HEK293 (cell line): ENCODE measurements around the gene KPTN.

Source experiments
- CTCF ChIA-PET: fragments of 350-600 bp; formaldehyde crosslinking; extraction: SDS; loops from one replicate; lab custom pipeline; 2021; ENCODE audit warnings: antibody characterized with exemption; lab: Yijun Ruan, JAX
- POLR2A ChIA-PET: fragments of 300-600 bp; formaldehyde crosslinking; extraction: SDS; loops from one replicate; lab custom pipeline; 2020; ENCODE audit warnings: antibody characterized with exemption, inconsistent platforms; lab: Yijun Ruan, JAX
- H3K27ac ChIP-seq: fragments of 200-500 bp; sonication (Bioruptor generic); 2 replicates; pipeline ENCODE4 v1.5.1; 2014; ENCODE audit warnings: low read depth, low read length, control low read depth, inconsistent platforms; ENCODE audit errors: extremely low read depth
- H3K36me3 ChIP-seq, 2 experiments: fragments of 200-500 bp in 1 of 2; sonication (Bioruptor generic) in 1 of 2; 1 replicate in 1 of 2; 2 replicates in 1 of 2; pipeline ENCODE4 v1.5.1; 2014 to 2017; ENCODE audit warnings: inconsistent platforms in 2 of 2, low read length in 2 of 2; ENCODE audit not compliant: control insufficient read depth in 2 of 2, insufficient read depth in 1 of 2
- H3K4me1 ChIP-seq: fragments of 200-500 bp; sonication (Bioruptor generic); 2 replicates; pipeline ENCODE4 v1.5.1; 2014; ENCODE audit warnings: mild to moderate bottlenecking, low read length, inconsistent platforms; ENCODE audit not compliant: control insufficient read depth, insufficient read depth
- H3K4me3 ChIP-seq: 2 replicates; pipeline ENCODE4 v1.5.1; 2011; ENCODE audit warnings: low read depth, mild to moderate bottlenecking, control low read depth, low read length, moderate library complexity
- H3K9me3 ChIP-seq: fragments of 200-500 bp; sonication (Bioruptor generic); 2 replicates; pipeline ENCODE4 v1.5.1; 2014; ENCODE audit warnings: low read depth, low read length, inconsistent platforms; ENCODE audit not compliant: control insufficient read depth, insufficient read depth
- HOXD13 ChIP-seq: sonication (generic); formaldehyde crosslinking; IDR thresholded peaks from 2 replicates; pipeline ENCODE4 v1.8.0; 2022; ENCODE audit warnings: missing genetic modification reagents, borderline replicate concordance
- KLF1 ChIP-seq: fragments of 450-650 bp; formaldehyde crosslinking; IDR thresholded peaks from 2 replicates; pipeline ENCODE4 v1.5.1; 2016; ENCODE audit warnings: missing biosample characterization, missing genetic modification characterization
- KLF8 ChIP-seq: fragments of 450-650 bp; formaldehyde crosslinking; IDR thresholded peaks from 2 replicates; pipeline ENCODE4 v1.5.1; 2016; ENCODE audit warnings: missing biosample characterization, missing genetic modification characterization
- MEIS1 ChIP-seq: sonication (generic); formaldehyde crosslinking; IDR thresholded peaks from 2 replicates; pipeline ENCODE4 v1.8.1; 2022; ENCODE audit warnings: missing genetic modification reagents, mild to moderate bottlenecking, borderline replicate concordance
- OSR2 ChIP-seq: fragments of 450-650 bp; formaldehyde crosslinking; IDR thresholded peaks from 2 replicates; pipeline ENCODE4 v1.5.1; 2016; ENCODE audit warnings: missing biosample characterization, missing genetic modification characterization
- REST ChIP-seq: fragments of 450-650 bp; formaldehyde crosslinking; IDR thresholded peaks from 2 replicates; pipeline ENCODE4 v1.5.1; 2016; ENCODE audit warnings: missing biosample characterization, missing genetic modification characterization
- TRIM28 ChIP-seq: IDR thresholded peaks from 2 replicates; pipeline ENCODE4 v1.6.1; 2011; ENCODE audit warnings: low read length, control low read depth, borderline replicate concordance
- ZBTB26 ChIP-seq: fragments of 450-650 bp; formaldehyde crosslinking; optimal IDR thresholded peaks from 2 replicates; pipeline ENCODE3; 2016; ENCODE audit warnings: missing biosample characterization, mild to moderate bottlenecking, missing genetic modification characterization
- ZNF169 ChIP-seq: fragments of 450-650 bp; formaldehyde crosslinking; IDR thresholded peaks from 2 replicates; pipeline ENCODE4 v1.5.1; 2016; ENCODE audit warnings: missing biosample characterization, missing genetic modification characterization
- ZNF211 ChIP-seq: fragments of 450-650 bp; formaldehyde crosslinking; IDR thresholded peaks from 2 replicates; pipeline ENCODE4 v1.5.1; 2016; ENCODE audit warnings: low read depth, missing biosample characterization, missing genetic modification characterization
- ZNF248 ChIP-seq: fragments of 450-650 bp; formaldehyde crosslinking; IDR thresholded peaks from 2 replicates; pipeline ENCODE4 v1.5.1; 2017; ENCODE audit warnings: missing biosample characterization, missing genetic modification characterization
- ZNF266 ChIP-seq: fragments of 450-650 bp; formaldehyde crosslinking; IDR thresholded peaks from 2 replicates; pipeline ENCODE4 v1.5.1; 2016; ENCODE audit warnings: missing biosample characterization, missing genetic modification characterization, low read depth
- ZNF404 ChIP-seq: fragments of 450-650 bp; formaldehyde crosslinking; IDR thresholded peaks from 2 replicates; pipeline ENCODE4 v1.5.1; 2017; ENCODE audit warnings: missing biosample characterization, missing genetic modification characterization
- ZNF510 ChIP-seq: fragments of 450-650 bp; formaldehyde crosslinking; IDR thresholded peaks from 2 replicates; pipeline ENCODE4 v1.5.1; 2018; ENCODE audit warnings: mild to moderate bottlenecking, missing genetic modification characterization, missing biosample characterization; ENCODE audit not compliant: insufficient replicate concordance
- ZNF560 ChIP-seq: fragments of 450-650 bp; formaldehyde crosslinking; IDR thresholded peaks from 2 replicates; pipeline ENCODE4 v1.5.1; 2017; ENCODE audit warnings: missing biosample characterization, missing genetic modification characterization, borderline replicate concordance
- ZNF585B ChIP-seq: fragments of 450-650 bp; formaldehyde crosslinking; IDR thresholded peaks from 2 replicates; pipeline ENCODE4 v1.5.1; 2016; ENCODE audit warnings: missing biosample characterization, missing genetic modification characterization
- ZNF677 ChIP-seq: fragments of 450-650 bp; IDR thresholded peaks from 2 replicates; pipeline ENCODE4 v1.5.0; 2018; ENCODE audit warnings: missing biosample characterization, mild to moderate bottlenecking, missing genetic modification characterization, moderate library complexity
- TF ChIP-seq, protein P1 (sequence below): fragments of 450-650 bp; formaldehyde crosslinking; IDR thresholded peaks from 2 replicates; pipeline ENCODE4 v1.5.1; 2016; ENCODE audit warnings: missing biosample characterization, missing genetic modification characterization
- TF ChIP-seq, protein P2 (sequence below): fragments of 450-650 bp; formaldehyde crosslinking; IDR thresholded peaks from 2 replicates; pipeline ENCODE4 v1.5.1; 2017; ENCODE audit warnings: missing biosample characterization, missing genetic modification characterization
- TF ChIP-seq, protein P3 (sequence below): fragments of 450-650 bp; formaldehyde crosslinking; IDR thresholded peaks from 2 replicates; pipeline ENCODE4; 2016; ENCODE audit warnings: missing biosample characterization, missing genetic modification characterization

Gene KPTN

GRCh38 chr19:47480658-47481057, 3.4 kb downstream of the KPTN start:
- TF ChIP-seq MEIS1 (CRISPR knock-in tag) (no peak), ZBTB26 (tag by site-specific recombination) (no peak), ZNF169 (no peak), ZNF585B (tag by site-specific recombination) (no peak), ZNF211 (tag by site-specific recombination) (no peak), ZNF404 (no peak), HOXD13 (CRISPR knock-in tag) (no peak), REST (tag by site-specific recombination) (no peak), ZNF510 (tag by site-specific recombination) (no peak), ZNF266 (tag by site-specific recombination) (no peak), ZNF677 (tag by site-specific recombination) (no peak), ZNF248 (tag by site-specific recombination) (no peak)
- TF ChIP-seq, protein P1, sequence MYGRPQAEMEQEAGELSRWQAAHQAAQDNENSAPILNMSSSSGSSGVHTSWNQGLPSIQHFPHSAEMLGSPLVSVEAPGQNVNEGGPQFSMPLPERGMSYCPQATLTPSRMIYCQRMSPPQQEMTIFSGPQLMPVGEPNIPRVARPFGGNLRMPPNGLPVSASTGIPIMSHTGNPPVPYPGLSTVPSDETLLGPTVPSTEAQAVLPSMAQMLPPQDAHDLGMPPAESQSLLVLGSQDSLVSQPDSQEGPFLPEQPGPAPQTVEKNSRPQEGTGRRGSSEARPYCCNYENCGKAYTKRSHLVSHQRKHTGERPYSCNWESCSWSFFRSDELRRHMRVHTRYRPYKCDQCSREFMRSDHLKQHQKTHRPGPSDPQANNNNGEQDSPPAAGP (tag by site-specific recombination): no peak
- TF ChIP-seq, protein P2, sequence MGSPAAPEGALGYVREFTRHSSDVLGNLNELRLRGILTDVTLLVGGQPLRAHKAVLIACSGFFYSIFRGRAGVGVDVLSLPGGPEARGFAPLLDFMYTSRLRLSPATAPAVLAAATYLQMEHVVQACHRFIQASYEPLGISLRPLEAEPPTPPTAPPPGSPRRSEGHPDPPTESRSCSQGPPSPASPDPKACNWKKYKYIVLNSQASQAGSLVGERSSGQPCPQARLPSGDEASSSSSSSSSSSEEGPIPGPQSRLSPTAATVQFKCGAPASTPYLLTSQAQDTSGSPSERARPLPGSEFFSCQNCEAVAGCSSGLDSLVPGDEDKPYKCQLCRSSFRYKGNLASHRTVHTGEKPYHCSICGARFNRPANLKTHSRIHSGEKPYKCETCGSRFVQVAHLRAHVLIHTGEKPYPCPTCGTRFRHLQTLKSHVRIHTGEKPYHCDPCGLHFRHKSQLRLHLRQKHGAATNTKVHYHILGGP: no peak
- TF ChIP-seq, protein P3, sequence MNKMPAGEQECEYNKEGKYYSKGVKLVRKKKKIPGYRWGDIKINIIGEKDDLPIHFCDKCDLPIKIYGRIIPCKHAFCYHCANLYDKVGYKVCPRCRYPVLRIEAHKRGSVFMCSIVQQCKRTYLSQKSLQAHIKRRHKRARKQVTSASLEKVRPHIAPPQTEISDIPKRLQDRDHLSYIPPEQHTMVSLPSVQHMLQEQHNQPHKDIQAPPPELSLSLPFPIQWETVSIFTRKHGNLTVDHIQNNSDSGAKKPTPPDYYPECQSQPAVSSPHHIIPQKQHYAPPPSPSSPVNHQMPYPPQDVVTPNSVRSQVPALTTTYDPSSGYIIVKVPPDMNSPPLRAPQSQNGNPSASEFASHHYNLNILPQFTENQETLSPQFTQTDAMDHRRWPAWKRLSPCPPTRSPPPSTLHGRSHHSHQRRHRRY (tag by site-specific recombination): no peak
- TF ChIP-seq, all 188 proteins: peak for 0
- CTCF ChIA-PET: interaction anchor here (1.5 kb wide), 1 partner anchor 44 kb away, joined by 7 read pairs; no protein-coding TSS in a partner anchor
- POLR2A ChIA-PET: no interaction called here
- H3K4me3 ChIP-seq: no peak overlapping the region
- H3K27ac ChIP-seq: no peak overlapping the region
- no peaks in the 10 kb centered on the region for H3K4me1 ChIP-seq
- no peaks in the 10 kb centered on the region for H3K9me3 ChIP-seq
- peaks cover 0 to 5% of the 10 kb centered on the region in 2 experiments; a peak in 1 of 3 replicates for H3K36me3 ChIP-seq

- no peak overlapping the region for H3K4me3 ChIP-seq
- TF ChIP-seq KLF1 (tag by site-specific recombination) (peak; percentile 99), OSR2 (tag by site-specific recombination) (no peak), TRIM28 (no peak), ZNF677 (tag by site-specific recombination) (no peak), KLF8 (tag by site-specific recombination) (peak; percentile 76; the same call in 1 of the 2 replicates), ZNF560 (tag by site-specific recombination) (no peak)
- TF ChIP-seq, all 188 proteins: peak for 2
- no peaks in the 10 kb centered on the region for H3K9me3 ChIP-seq
- H3K36me3 ChIP-seq: no peaks in the 10 kb centered on the region
- H3K27ac ChIP-seq: no peak overlapping the region
- no peaks in the 10 kb centered on the region for H3K4me1 ChIP-seq
- ChIA-PET POLR2A (interaction anchor here (0.5 kb wide), 1 partner anchor 150 kb away, joined by 4 read pairs; no protein-coding TSS in a partner anchor), CTCF (interaction anchor here (1.2 to 1.5 kb wide), 3 partner anchors 43 to 47 kb away, joined by 4 to 7 read pairs (median 4); no protein-coding TSS in a partner anchor)
These were observed 4.1 kb downstream of the KPTN start for GRCh38 chr19:47479701-47480503.
